GM12878 (cell line): ENCODE results near the gene MNAT1. TPM values are rescaled to one million over a fixed set of nuclear protein-coding genes. Genes with fewer than 3 reads are reported as not detected.
A peak's percentile ranks its signal among the peaks of the same experiment; 100 is the strongest.

ENCODE experiments used
- ATAC-seq: fragments of 200-7000 bp; cut with Tn5 transposase; 3 replicates; pipeline ENCODE4 v1.9.1; 2020; ENCODE audit warnings: mild to moderate bottlenecking, moderate library complexity
- BruUV-seq: library from RNA; stranded (reverse); fragments of 400-500 nt; replicated peaks from 2 replicates; lab custom pipeline; 2021; lab: Mats Ljungman, UMichigan
- CTCF ChIA-PET: fragments of 300-600 bp; sonication (Branson Sonifier 250); formaldehyde crosslinking; extraction: SDS; loops from one replicate; lab custom pipeline; 2021; ENCODE audit warnings: inconsistent platforms; lab: Yijun Ruan, JAX
- POLR2A ChIA-PET: fragments of 350-600 bp; formaldehyde crosslinking; extraction: SDS; loops from one replicate; lab custom pipeline; 2021; ENCODE audit warnings: inconsistent platforms; lab: Charles Lee
- RAD21 ChIA-PET: fragments of 300-600 bp; sonication (Branson Sonifier 250); formaldehyde crosslinking; loops from one replicate; lab custom pipeline; 2023; ENCODE audit warnings: antibody characterized with exemption; ENCODE audit not compliant: unreplicated experiment; lab: Charles Lee
- SMC1A ChIA-PET: fragments of 300-600 bp; sonication (Branson Sonifier 250); formaldehyde crosslinking; loops from one replicate; lab custom pipeline; 2023; ENCODE audit not compliant: unreplicated experiment, uncharacterized antibody; lab: Charles Lee
- DNase-seq: peaks from one replicate; pipeline ENCODE4 v3.0.0-alpha.2; 2011; ENCODE audit warnings: low read depth, low spot score
- FAIRE-seq: peaks from 3 replicates; lab custom pipeline; 2011; peaks lifted over from hg19 to GRCh38; lab: Jason Lieb, UNC
- H2AFZ ChIP-seq: 2 replicates; pipeline ENCODE4 v1.6.0; 2011; ENCODE audit warnings: low read depth, low read length, control low read depth; ENCODE audit not compliant: control insufficient read depth
- H3K27ac ChIP-seq: 2 replicates; pipeline ENCODE4 v1.5.1; 2011; ENCODE audit warnings: control low read depth; ENCODE audit not compliant: control insufficient read depth, insufficient read depth
- H3K27me3 ChIP-seq, 2 experiments: replicated peaks in 1 of 2; 2 replicates each; pipeline versions ENCODE4 v1.6.0 to v1.6.1; 2011; ENCODE audit warnings: low read length in 1 of 2; ENCODE audit not compliant: control insufficient read depth in 2 of 2, insufficient read depth in 2 of 2
- H3K36me3 ChIP-seq, 2 experiments: 2 replicates each; pipeline ENCODE4 v1.5.1; 2011; ENCODE audit warnings: low read length in 1 of 2; ENCODE audit not compliant: control insufficient read depth in 2 of 2, insufficient read depth in 2 of 2
- H3K4me1 ChIP-seq: 2 replicates; pipeline ENCODE4 v1.6.1; 2011; ENCODE audit warnings: mild to moderate bottlenecking, low read length, moderate library complexity, mixed read lengths; ENCODE audit not compliant: control insufficient read depth, insufficient read depth
- H3K4me2 ChIP-seq: 2 replicates; pipeline ENCODE4 v1.6.0; 2011; ENCODE audit warnings: control low read depth; ENCODE audit not compliant: control insufficient read depth, insufficient read depth
- H3K4me3 ChIP-seq: fragments of 200-600 bp; sonication (generic); 2 replicates; pipeline ENCODE4 v1.5.1; 2016
- H3K79me2 ChIP-seq: 2 replicates; pipeline ENCODE4 v1.6.0; 2011; ENCODE audit warnings: low read length; ENCODE audit not compliant: control insufficient read depth, insufficient read depth
- H3K9ac ChIP-seq: 2 replicates; pipeline ENCODE4 v1.8.0; 2011; ENCODE audit warnings: low read length, control low read depth, mixed read lengths; ENCODE audit not compliant: control insufficient read depth, insufficient read depth
- H3K9me3 ChIP-seq: replicated peaks from 3 replicates; pipeline ENCODE4 v1.5.1; 2011; ENCODE audit warnings: mild to moderate bottlenecking, low read length; ENCODE audit not compliant: control insufficient read depth, insufficient read depth
- H4K20me1 ChIP-seq: 2 replicates; pipeline ENCODE4 v1.6.0; 2011; ENCODE audit not compliant: control insufficient read depth, insufficient read depth
- CBX3 ChIP-seq: fragments of 200-600 bp; sonication (generic); IDR thresholded peaks from 2 replicates; pipeline ENCODE4 v1.6.1; 2016; ENCODE audit warnings: low read depth, borderline replicate concordance
- CHD4 ChIP-seq: fragments of 200-600 bp; sonication (generic); IDR thresholded peaks from 2 replicates; pipeline ENCODE4 v1.6.1; 2016; ENCODE audit warnings: mild to moderate bottlenecking
- POU2F2 ChIP-seq: IDR thresholded peaks from 3 replicates; pipeline ENCODE4 v1.6.1; 2011; ENCODE audit warnings: low read depth, mild to moderate bottlenecking, low read length, borderline replicate concordance
- RAD51 ChIP-seq: fragments of 450-650 bp; IDR thresholded peaks from 2 replicates; pipeline ENCODE4 v1.6.1; 2016; ENCODE audit warnings: moderate library complexity, mild to moderate bottlenecking, inconsistent platforms
- ZZZ3 ChIP-seq: IDR thresholded peaks from 2 replicates; pipeline ENCODE4 v1.6.1; 2011; ENCODE audit warnings: low read depth; ENCODE audit not compliant: control insufficient read depth, insufficient read length
- WGBS: methylation state at CpG from one replicate; pipeline ENCODE4 v1.1.6; 2016; ENCODE audit warnings: low lambda C conversion rate; ENCODE audit not compliant: insufficient replicate concordance, insufficient coverage; ENCODE audit errors: missing lambda C conversion rate; 5-methylcytosine and 5-hydroxymethylcytosine counted together
- in situ Hi-C: fragments of 300-500 bp; cut with MboI; formaldehyde crosslinking; loops from 9 replicates; pipeline ENCODE4 v1.14.3; 2018; ENCODE audit warnings: mixed read lengths
- intact Hi-C: fragments of 100-400 bp; cut with micrococcal nuclease; formaldehyde crosslinking; loops from one replicate; pipeline ENCODE4 v1.14.2; 2022; ENCODE audit not compliant: unreplicated experiment
- polyA plus RNA-seq, 11 experiments: library from polyadenylated mRNA; depleted of rRNA in 4 of 11; unstranded in 6 of 11; stranded (reverse) in 5 of 11; fragments of >200 nt; fragmentation: Nextera tagmentation in 4 of 11; fragmentation: Illumina TruSeq in 1 of 11; extraction: Ambion mirVana in 4 of 11; extraction: Trizol in 1 of 11; gene quantifications; 1 replicate in 1 of 11; 2 replicates in 10 of 11; pipeline versions ENCODE4 v1.2.1 to v1.2.3, GENCODE V29; 2011 to 2016; ENCODE audit warnings: inconsistent platforms in 2 of 11, missing spikeins in 2 of 11, low read depth in 1 of 11
- total RNA-seq, 4 experiments: library from RNA; depleted of rRNA in 3 of 4; stranded (reverse); fragments of >200 nt in 3 of 4; fragmentation: Illumina TruSeq in 1 of 4; extraction: Trizol in 1 of 4; gene quantifications; 2 replicates each; pipeline versions ENCODE4 v1.2.1 to v1.2.3, GENCODE V29; 2013 to 2021

MNAT1 gene
- total and polyA plus RNA-seq, 10 of the 15 experiments (the other 5 are each of a cell fraction or from before 2014, with no cell fraction given) = 26.5 to 67.4 (median 40.8) TPM

- Histone ChIP-seq H3K36me3 (no peaks in the 10 kb centered on the region), H3K4me2 (no peak overlapping the region), H3K9ac (no peak overlapping the region), H3K4me1 (no peaks in the 10 kb centered on the region), H3K27me3 (no peaks in the 10 kb centered on the region), H3K79me2 (no peaks in the 10 kb centered on the region), H3K4me3 (no peak overlapping the region), H2AFZ (no peak overlapping the region), H4K20me1 (no peaks in the 10 kb centered on the region), H3K9me3 (no peaks in the 10 kb centered on the region), H3K27ac (no peak overlapping the region)
- ChIA-PET CTCF (no interaction called here), POLR2A (no interaction called here), RAD21 (no interaction called here), SMC1A (interaction anchor here (1.4 kb wide), 1 partner anchor 276 kb away, joined by 3 read pairs; no protein-coding TSS in a partner anchor)
- TF ChIP-seq CBX3 (no peak), POU2F2 (peak; percentile 26; the same call in 1 of the 3 replicates)
- no TSS peak for BruUV-seq
- no peak for DNase-seq
- in situ Hi-C loops = no loop called here
- 33% methylated on average over 3 of the region's 3 CpGs for WGBS
- intact Hi-C loops = no loop called here
- no peak for FAIRE-seq
- ATAC-seq = no peak
These were observed 52.3 kb downstream of the MNAT1 start for GRCh38 chr14:60786905-60787304.

- Histone ChIP-seq H2AFZ (no peak overlapping the region), H3K4me1 (no peaks in the 10 kb centered on the region), H3K27me3 (no peaks in the 10 kb centered on the region), H3K9me3 (no peaks in the 10 kb centered on the region; the same call in 2 of the 3 replicates), H3K9ac (no peak overlapping the region), H3K4me3 (no peak overlapping the region), H4K20me1 (no peaks in the 10 kb centered on the region), H3K27ac (no peak overlapping the region), H3K4me2 (no peak overlapping the region), H3K36me3 (no peaks in the 10 kb centered on the region), H3K79me2 (no peaks in the 10 kb centered on the region)
- ChIA-PET RAD21 (no interaction called here), SMC1A (interaction anchor here (1.2 kb wide), 1 partner anchor 12 kb away, joined by 3 read pairs; no protein-coding TSS in a partner anchor), POLR2A (no interaction called here), CTCF (interaction anchor here (0.7 kb wide), 1 partner anchor 254 kb away, joined by 3 read pairs; no protein-coding TSS in a partner anchor)
- no peak for FAIRE-seq
- BruUV-seq = no TSS peak
- 100% methylated on average over 1 of the region's 1 CpG for WGBS
- no peak for ATAC-seq
- intact Hi-C loops (no loop called here), in situ Hi-C loops (no loop called here)
- no peak for DNase-seq
- TF ChIP-seq CHD4 (no peak), RAD51 (no peak), ZZZ3 (no peak)
These were observed 55.1 kb downstream of the MNAT1 start for GRCh38 chr14:60789656-60790055.
